ENCODE measurements around the gene MILR1.
A peak's percentile ranks its signal among the peaks of the same experiment; 100 is the strongest.

MILR1 gene

DNA sequence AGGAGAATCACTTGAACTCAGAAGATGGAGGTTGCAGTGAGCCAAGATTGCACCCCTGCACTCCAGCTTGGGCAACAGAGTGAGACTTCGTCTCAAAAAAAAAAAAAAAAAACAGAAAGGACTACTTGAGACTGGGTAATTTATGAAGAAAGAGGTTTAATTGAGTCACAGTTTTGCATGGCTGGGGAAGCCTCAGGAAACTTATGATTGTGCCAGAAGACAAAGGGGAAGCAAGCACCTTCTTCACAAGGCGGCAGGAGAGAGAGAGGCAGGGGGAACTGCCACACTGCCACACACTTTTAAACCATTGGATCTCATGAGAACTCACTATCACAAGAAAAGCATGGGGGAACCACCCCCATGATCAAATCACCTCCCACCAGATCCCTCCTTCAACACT, 9.0 kb upstream of the MILR1 start:
- TF ChIP-seq, protein P1, sequence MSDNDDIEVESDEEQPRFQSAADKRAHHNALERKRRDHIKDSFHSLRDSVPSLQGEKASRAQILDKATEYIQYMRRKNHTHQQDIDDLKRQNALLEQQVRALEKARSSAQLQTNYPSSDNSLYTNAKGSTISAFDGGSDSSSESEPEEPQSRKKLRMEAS (IDR thresholded peaks at IDR 0.05; ENCODE audit: low read depth, low read length) = no peak
- TF ChIP-seq POLR2A (IDR thresholded peaks at IDR 0.05; ENCODE audit: extremely low read depth, insufficient read length) (no peak), MYC (IDR thresholded peaks at IDR 0.05; ENCODE audit: low read depth, low read length) (no peak)
- TF ChIP-seq, protein P2, sequence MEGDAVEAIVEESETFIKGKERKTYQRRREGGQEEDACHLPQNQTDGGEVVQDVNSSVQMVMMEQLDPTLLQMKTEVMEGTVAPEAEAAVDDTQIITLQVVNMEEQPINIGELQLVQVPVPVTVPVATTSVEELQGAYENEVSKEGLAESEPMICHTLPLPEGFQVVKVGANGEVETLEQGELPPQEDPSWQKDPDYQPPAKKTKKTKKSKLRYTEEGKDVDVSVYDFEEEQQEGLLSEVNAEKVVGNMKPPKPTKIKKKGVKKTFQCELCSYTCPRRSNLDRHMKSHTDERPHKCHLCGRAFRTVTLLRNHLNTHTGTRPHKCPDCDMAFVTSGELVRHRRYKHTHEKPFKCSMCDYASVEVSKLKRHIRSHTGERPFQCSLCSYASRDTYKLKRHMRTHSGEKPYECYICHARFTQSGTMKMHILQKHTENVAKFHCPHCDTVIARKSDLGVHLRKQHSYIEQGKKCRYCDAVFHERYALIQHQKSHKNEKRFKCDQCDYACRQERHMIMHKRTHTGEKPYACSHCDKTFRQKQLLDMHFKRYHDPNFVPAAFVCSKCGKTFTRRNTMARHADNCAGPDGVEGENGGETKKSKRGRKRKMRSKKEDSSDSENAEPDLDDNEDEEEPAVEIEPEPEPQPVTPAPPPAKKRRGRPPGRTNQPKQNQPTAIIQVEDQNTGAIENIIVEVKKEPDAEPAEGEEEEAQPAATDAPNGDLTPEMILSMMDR (IDR thresholded peaks at IDR 0.05; ENCODE audit: low read depth, low read length) = no peak
- DNase-seq (ENCODE audit: low read depth) = no peak
- no peak overlapping the region for H3K4me3 ChIP-seq (ENCODE audit: low read depth, low read length)

DNA sequence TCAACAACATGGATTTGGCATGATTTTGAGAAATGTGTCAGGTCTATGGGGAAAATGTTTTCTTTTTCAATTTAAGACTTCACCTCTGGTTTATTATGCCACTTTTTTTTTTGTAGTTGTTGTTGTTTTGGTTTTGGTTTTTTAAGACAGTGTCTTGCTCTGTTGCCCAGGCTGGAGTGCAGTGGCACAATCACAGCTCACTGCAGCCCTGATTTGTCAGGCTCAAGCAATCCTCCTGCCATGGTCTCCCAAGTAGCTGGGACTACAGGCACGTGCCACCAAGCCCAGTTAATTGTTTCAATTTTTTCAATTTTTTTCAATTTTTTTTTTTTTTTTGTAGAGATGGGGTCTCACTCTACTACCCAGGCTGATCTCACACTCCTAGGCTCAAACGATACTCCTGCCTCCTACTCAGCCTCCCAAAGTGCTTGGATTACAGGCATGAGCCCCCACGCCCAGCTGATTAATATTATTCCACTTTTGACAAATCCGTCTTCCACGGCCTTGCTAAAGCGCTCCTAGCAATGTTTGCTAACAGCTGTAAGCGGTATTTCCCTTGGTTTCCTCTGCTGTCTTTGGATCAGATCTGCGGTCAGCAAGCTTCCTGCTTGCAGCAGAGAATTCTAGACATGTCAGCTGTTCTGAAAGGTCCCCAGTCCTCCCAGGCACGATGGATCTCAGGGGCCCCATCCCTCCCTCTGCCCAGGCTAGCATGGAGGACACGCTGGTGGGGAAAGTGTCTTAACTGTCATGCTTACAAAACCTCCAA, 7.0 kb upstream of the MILR1 start:
- TF ChIP-seq MYC (IDR thresholded peaks at IDR 0.05; ENCODE audit: low read depth, low read length) (no peak), POLR2A (IDR thresholded peaks at IDR 0.05; ENCODE audit: extremely low read depth, insufficient read length) (no peak)
- TF ChIP-seq, protein P2 (IDR thresholded peaks at IDR 0.05; ENCODE audit: low read depth, low read length) = no peak
- TF ChIP-seq, protein P1 (IDR thresholded peaks at IDR 0.05; ENCODE audit: low read depth, low read length) = peak; percentile 50
- peak; percentile 90 for DNase-seq (ENCODE audit: low read depth)
- H3K4me3 ChIP-seq (ENCODE audit: low read depth, low read length) = peak overlapping the region; percentile 7

DNA sequence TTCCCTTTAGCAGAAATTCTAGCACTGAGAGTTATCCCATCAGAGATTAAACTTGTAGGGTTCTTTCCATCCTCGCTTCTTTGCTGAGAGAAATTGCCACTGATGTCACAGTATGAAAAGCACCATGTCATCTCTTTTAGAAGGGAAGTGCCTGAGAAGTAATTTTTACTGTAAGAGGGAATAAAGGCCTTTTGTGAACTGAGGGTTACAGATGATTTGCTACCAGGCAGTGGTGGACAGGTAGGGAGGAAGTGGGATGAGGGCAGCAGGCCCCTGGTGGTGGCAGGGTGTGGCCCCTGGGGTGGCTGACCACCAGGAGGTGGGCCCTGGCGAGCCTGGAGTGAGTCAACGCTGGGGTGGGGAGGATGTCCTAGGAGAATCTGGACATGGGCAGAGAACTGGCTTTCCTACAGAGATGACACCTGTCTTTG, 6.4 kb upstream of the MILR1 start:
- no peak overlapping the region for H3K4me3 ChIP-seq (ENCODE audit: low read depth, low read length)
- TF ChIP-seq POLR2A (IDR thresholded peaks at IDR 0.05; ENCODE audit: extremely low read depth, insufficient read length) (no peak), MYC (IDR thresholded peaks at IDR 0.05; ENCODE audit: low read depth, low read length) (no peak)
- TF ChIP-seq, protein P1 (IDR thresholded peaks at IDR 0.05; ENCODE audit: low read depth, low read length) = no peak
- TF ChIP-seq, protein P2 (IDR thresholded peaks at IDR 0.05; ENCODE audit: low read depth, low read length) = no peak
- no peak for DNase-seq (ENCODE audit: low read depth)

DNA sequence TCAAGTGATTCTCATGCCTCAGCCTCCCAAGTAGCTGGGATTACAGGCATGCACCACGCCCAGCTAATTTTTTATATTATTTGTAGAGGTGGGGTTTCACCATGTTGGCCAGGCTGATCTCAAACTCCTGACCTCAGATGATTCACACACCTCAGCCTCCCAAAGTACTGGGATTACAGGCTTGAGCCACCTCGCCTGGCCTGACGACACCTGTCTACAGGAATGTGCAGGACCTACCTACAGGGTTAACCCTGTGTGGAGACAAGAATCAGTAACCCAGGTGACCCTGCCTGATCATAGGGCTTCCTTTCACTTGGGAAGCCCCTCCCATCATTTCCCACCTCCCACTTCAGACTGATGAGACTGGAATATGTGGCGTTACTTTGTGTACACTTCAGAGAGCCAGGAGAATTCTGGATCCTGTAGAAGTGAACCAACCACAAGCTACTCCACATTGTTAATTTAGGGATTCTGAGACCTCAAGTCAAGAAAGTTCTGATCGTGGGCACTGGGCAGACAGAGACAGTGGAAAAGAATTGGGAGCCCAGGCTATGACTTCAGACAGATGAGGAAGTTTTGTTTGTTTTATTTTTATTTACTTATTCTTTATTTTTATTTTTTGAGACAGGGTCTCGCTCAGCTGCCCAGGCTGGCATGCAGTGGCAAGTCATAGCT, 5.7 kb upstream of the MILR1 start:
- TF ChIP-seq, protein P1 (IDR thresholded peaks at IDR 0.05; ENCODE audit: low read depth, low read length) = no peak
- TF ChIP-seq POLR2A (IDR thresholded peaks at IDR 0.05; ENCODE audit: extremely low read depth, insufficient read length) (no peak), MYC (IDR thresholded peaks at IDR 0.05; ENCODE audit: low read depth, low read length) (no peak)
- TF ChIP-seq, protein P2 (IDR thresholded peaks at IDR 0.05; ENCODE audit: low read depth, low read length) = no peak
- no peak for DNase-seq (ENCODE audit: low read depth)
- no peak overlapping the region for H3K4me3 ChIP-seq (ENCODE audit: low read depth, low read length)

DNA sequence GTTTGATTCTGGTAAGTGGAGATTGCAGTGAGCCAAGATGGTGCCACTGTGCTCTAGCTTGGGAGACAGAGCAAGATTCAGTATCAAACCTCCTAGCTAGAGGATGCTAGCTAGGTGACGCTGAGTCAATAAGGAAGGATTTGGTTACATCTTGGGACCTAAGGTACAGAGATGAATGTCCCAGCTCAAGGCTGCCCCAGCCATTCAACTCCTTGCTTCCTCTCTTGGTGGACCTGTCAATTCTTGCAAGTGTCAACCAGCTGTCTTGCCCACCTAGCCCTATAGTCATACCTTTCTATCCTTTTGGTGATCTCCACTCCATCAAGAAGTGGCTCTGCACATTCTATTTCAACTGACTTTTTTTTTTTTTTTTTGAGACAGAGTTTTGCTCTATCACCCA, 1.4 kb upstream of the MILR1 start:
- no peak overlapping the region for H3K4me3 ChIP-seq (ENCODE audit: low read depth, low read length)
- DNase-seq (ENCODE audit: low read depth) = no peak
- TF ChIP-seq MYC (IDR thresholded peaks at IDR 0.05; ENCODE audit: low read depth, low read length) (no peak), POLR2A (IDR thresholded peaks at IDR 0.05; ENCODE audit: extremely low read depth, insufficient read length) (no peak)
- TF ChIP-seq, protein P2 (IDR thresholded peaks at IDR 0.05; ENCODE audit: low read depth, low read length) = no peak
- TF ChIP-seq, protein P1 (IDR thresholded peaks at IDR 0.05; ENCODE audit: low read depth, low read length) = no peak
